ENCODE measurements around the gene DHX35.

DNA sequence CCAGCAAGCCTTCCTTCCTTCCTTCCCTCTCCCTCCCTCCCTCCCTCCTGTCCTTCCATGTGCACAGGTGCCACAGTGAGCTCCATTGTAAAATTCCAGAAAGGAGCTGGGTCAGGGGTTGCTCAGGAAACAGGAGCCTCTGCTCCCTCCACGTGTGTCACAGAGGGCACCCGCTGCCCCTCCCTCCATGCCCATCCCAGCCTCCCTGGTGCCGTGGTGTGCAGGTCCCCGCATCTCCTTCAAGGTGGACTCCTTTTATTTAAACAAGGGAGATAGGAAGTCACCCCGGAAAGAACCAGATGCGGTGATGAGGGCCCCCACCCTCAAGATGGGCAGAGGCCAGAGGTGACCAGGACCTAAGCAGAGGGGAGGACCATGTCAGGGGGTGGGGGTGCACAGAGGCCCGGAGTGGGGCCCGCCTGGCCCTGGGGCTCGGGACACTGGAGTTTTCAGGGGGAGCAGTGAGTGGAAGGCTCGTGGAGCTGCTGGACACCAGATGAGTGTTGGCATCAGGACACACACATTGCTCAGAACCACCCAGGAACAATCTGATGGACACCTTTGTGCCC lies 85.4 kb downstream of the DHX35 start:
- no peak for TF ChIP-seq POLR2A (IDR thresholded peaks at IDR 0.05)
- TF ChIP-seq CTCF (IDR thresholded peaks at IDR 0.05): no peak
